Middle frontal gyrus (tissue), 1 donor: ENCODE measurements around the gene APOBEC4.
A peak's percentile ranks its signal among the peaks of the same experiment; 100 is the strongest.

Source experiments
- DNase-seq: peaks from one replicate; pipeline ENCODE4 v3.0.0-alpha.2; 2015; ENCODE audit warnings: low spot score; ENCODE audit errors: extremely low spot score

The APOBEC4 gene

GRCh38 chr1:183675381-183675780 lies 22.3 kb upstream of the APOBEC4 start:
- no peak for DNase-seq

- DNase-seq = no peak
Observed at GRCh38 chr1:183674886-183675285, 21.8 kb upstream of the APOBEC4 start.

GRCh38 chr1:183674339-183674738 lies 21.2 kb upstream of the APOBEC4 start:
- DNase-seq = no peak

GRCh38 chr1:183673605-183674323 lies 20.6 kb upstream of the APOBEC4 start:
- DNase-seq = no peak

- no peak for DNase-seq
Observed at GRCh38 chr1:183670169-183670568, 17.1 kb upstream of the APOBEC4 start.

- no peak for DNase-seq
Observed at GRCh38 chr1:183656355-183656754, 3.2 kb upstream of the APOBEC4 start.

- peak; percentile 90 for DNase-seq
Observed at GRCh38 chr1:183655562-183656075, 2.5 kb upstream of the APOBEC4 start.

GRCh38 chr1:183654706-183655105 lies 1.6 kb upstream of the APOBEC4 start:
- DNase-seq = no peak

- no peak for DNase-seq
Observed at GRCh38 chr1:183653876-183654451, 848 bp upstream of the APOBEC4 start.

GRCh38 chr1:183653462-183653794 lies 312 bp upstream of the APOBEC4 start:
- no peak for DNase-seq

GRCh38 chr1:183652107-183652506 lies 1.0 kb downstream of the APOBEC4 start:
- no peak for DNase-seq

- no peak for DNase-seq
Observed at GRCh38 chr1:183651612-183652011, 1.5 kb downstream of the APOBEC4 start.

GRCh38 chr1:183648042-183648441 lies 5.1 kb downstream of the APOBEC4 start:
- no peak for DNase-seq

- no peak for DNase-seq
Observed at GRCh38 chr1:183646776-183647175, 6.3 kb downstream of the APOBEC4 start.

GRCh38 chr1:183645531-183645930 lies 7.6 kb downstream of the APOBEC4 start:
- DNase-seq = no peak

- no peak for DNase-seq
Observed at GRCh38 chr1:183642166-183642565, 10.9 kb downstream of the APOBEC4 start.

- no peak for DNase-seq
Observed at GRCh38 chr1:183640193-183640592, 12.9 kb downstream of the APOBEC4 start.

GRCh38 chr1:183638649-183639387 lies 14.3 kb downstream of the APOBEC4 start:
- DNase-seq = no peak

GRCh38 chr1:183636783-183637182 lies 16.3 kb downstream of the APOBEC4 start:
- DNase-seq = no peak

- no peak for DNase-seq
Observed at GRCh38 chr1:183636334-183636682, 16.8 kb downstream of the APOBEC4 start.

- DNase-seq = peak; percentile 94
Observed at GRCh38 chr1:183635606-183636333, 17.3 kb downstream of the APOBEC4 start, which contains the start of gene ARPC5. Gene ARPC5 (minus strand): TSS chr1:183635783. CDS start chr1:183635659, 124 bp downstream.
